Loucy (cell line): ENCODE data around the gene DMXL2.
"Not testable (repeated sequence)": the region's sequence is repeated elsewhere in the genome, so short reads cannot be mapped to it uniquely, and the experiment has no call there.

Experiments
- CTCF ChIP-seq: fragments of 200-600 bp; sonication (generic); conservative IDR thresholded peaks from 2 replicates; pipeline ENCODE4 v1.5.1; 2014; ENCODE audit warnings: mild to moderate bottlenecking, antibody characterized with exemption, low read length
- EZH2phosphoT487 ChIP-seq: fragments of 200-600 bp; IDR thresholded peaks from 2 replicates; pipeline ENCODE4 v1.6.1; 2018; ENCODE audit warnings: antibody characterized with exemption, mild to moderate bottlenecking, moderate library complexity, borderline replicate concordance

GRCh38 chr15:51423040-51423439, 199.5 kb downstream of the DMXL2 start:
- not testable (repeated sequence) for TF ChIP-seq CTCF, EZH2phosphoT487
